SW480 (cell line): ENCODE measurements around the gene PLXNB2.

Experiments used
- DNase-seq: peaks from one replicate; pipeline ENCODE4 v3.0.0-alpha.2; 2016; ENCODE audit warnings: low spot score

Gene PLXNB2

GRCh38 chr22:50264946-50265669 is 42.3 kb downstream of the PLXNB2 start:
- no peak for DNase-seq

GRCh38 chr22:50264104-50264745 is 43.2 kb downstream of the PLXNB2 start:
- DNase-seq, result no peak

GRCh38 chr22:50262973-50263617 is 44.4 kb downstream of the PLXNB2 start:
- DNase-seq, result no peak

GRCh38 chr22:50262460-50262911 is 45.0 kb downstream of the PLXNB2 start:
- peak; percentile 70 for DNase-seq

GRCh38 chr22:50261615-50262459 is 45.6 kb downstream of the PLXNB2 start, which contains the start of gene MAPK12:
MAPK12 (minus strand) TSS chr22:50261683; CDS start chr22:50261509, 174 bp downstream.
- DNase-seq, result no peak

GRCh38 chr22:50260801-50261614 is 46.4 kb downstream of the PLXNB2 start:
- no peak for DNase-seq

- DNase-seq, result no peak
Observed at GRCh38 chr22:50260434-50260800, 47.0 kb downstream of the PLXNB2 start.

GRCh38 chr22:50259302-50259701 is 48.1 kb downstream of the PLXNB2 start:
- no peak for DNase-seq

DNA sequence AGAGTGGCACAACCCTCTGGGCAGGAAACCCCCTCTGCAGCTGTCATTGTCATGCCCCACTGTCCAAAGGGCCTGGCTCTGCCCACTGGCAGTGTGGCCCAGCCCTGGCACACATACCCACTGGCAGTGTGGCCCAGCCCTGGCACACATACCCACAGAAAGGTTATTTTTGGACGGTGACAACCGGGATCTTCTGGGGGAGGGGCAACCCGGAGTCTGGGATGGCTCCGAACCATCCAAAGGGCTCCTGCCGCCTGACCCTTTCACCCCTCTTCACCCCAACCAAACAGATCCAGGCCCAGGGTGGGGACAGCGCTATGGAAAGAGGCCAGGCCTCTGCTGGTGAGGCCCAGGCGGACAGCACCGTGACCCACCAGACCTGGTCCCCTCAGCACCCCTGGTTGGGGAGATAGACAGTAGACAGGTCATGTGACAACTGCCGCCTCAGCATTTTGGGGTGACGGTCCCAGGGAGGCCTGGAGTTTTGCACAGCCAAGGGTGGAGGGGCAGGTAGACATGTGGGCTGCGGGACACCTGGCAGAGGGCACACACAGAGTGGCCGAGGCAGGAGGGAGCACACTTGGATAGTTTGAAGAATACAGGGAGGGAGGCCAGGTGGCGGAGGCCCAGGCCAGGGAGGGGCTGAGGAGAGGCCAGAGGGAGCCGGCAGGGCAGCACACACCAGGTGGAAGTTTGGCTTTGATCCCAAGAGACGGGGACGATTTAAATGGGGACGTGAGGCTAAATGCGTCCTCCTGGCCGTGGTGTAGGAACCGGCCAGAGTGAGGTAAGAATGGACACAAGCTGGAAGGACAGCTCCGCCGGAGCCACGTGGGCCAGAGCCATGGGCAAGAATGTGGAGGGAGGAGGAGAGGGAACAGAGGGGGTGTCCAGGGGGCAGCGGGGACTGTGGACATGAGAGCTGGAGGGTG is 48.8 kb downstream of the PLXNB2 start:
- no peak for DNase-seq

- no peak for DNase-seq
Observed at GRCh38 chr22:50257451-50258360, 49.7 kb downstream of the PLXNB2 start.

GRCh38 chr22:50257041-50257440 is 50.4 kb downstream of the PLXNB2 start:
- DNase-seq, result no peak

- no peak for DNase-seq
Observed at GRCh38 chr22:50256258-50256862, 51.1 kb downstream of the PLXNB2 start.

GRCh38 chr22:50255607-50256006 is 51.8 kb downstream of the PLXNB2 start:
- no peak for DNase-seq

GRCh38 chr22:50255099-50255498 is 52.3 kb downstream of the PLXNB2 start:
- DNase-seq, result no peak

- DNase-seq, result no peak
Observed at GRCh38 chr22:50253941-50254340, 53.5 kb downstream of the PLXNB2 start.

GRCh38 chr22:50253046-50253915 is 54.2 kb downstream of the PLXNB2 start:
- no peak for DNase-seq
